ENCODE measurements around the gene PSMA4.
"Not testable (repeated sequence)": the region's sequence is repeated elsewhere in the genome, so short reads cannot be mapped to it uniquely, and the experiment has no call there.

The PSMA4 gene

GRCh38 chr15:78551902-78552301, 11.7 kb downstream of the PSMA4 start:
- DNase-seq (no peak), ATAC-seq (no peak)

GRCh38 chr15:78552597-78552996, 12.4 kb downstream of the PSMA4 start:
- DNase-seq = no peak
- no peak for ATAC-seq

DNA sequence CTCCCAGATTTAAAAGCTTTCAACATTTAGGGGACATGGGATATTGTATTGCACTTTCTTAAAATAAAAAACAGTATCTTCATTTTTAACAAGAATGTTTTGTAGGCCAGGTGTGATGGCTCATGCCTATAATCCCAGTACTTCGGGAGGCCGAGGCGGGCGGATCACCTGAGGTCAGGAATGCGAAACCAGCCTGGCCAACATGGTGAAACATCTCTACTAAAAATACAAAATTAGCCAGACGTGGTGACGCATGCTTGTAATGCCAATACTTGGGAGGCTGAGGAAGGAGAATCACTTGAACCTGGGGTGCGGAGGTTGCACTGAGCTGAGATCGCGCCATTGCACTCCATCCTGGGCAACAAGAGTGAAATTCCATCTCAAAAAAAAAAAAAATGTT, 20.0 kb downstream of the PSMA4 start:
- not testable (repeated sequence) for DNase-seq, ATAC-seq

DNA sequence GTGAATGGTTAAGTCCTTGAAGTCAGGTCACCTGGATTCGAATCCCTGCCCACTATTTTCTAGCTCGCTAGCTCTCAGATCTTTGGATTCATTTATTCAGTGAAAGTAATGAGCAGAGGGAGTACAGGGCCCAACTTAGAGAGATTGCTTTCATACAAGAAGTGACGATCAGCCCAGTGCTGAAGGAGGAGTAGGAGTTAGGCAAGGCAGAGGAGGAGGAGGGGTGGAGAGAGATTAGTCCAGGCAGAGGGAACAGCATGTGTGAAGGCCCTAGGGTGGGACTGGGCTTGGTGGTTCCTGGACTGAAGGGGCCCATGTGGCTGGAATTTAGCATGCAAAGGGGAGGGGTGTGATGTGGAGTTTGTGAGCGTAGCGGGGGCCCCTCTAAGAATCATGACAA, 21.2 kb downstream of the PSMA4 start:
- DNase-seq (no peak), ATAC-seq (no peak)

GRCh38 chr15:78563092-78563491, 22.8 kb downstream of the PSMA4 start:
- DNase-seq = no peak
- no peak for ATAC-seq

GRCh38 chr15:78564743-78565096, 24.5 kb downstream of the PSMA4 start:
- ATAC-seq (no peak), DNase-seq (peak; percentile 9)

DNA sequence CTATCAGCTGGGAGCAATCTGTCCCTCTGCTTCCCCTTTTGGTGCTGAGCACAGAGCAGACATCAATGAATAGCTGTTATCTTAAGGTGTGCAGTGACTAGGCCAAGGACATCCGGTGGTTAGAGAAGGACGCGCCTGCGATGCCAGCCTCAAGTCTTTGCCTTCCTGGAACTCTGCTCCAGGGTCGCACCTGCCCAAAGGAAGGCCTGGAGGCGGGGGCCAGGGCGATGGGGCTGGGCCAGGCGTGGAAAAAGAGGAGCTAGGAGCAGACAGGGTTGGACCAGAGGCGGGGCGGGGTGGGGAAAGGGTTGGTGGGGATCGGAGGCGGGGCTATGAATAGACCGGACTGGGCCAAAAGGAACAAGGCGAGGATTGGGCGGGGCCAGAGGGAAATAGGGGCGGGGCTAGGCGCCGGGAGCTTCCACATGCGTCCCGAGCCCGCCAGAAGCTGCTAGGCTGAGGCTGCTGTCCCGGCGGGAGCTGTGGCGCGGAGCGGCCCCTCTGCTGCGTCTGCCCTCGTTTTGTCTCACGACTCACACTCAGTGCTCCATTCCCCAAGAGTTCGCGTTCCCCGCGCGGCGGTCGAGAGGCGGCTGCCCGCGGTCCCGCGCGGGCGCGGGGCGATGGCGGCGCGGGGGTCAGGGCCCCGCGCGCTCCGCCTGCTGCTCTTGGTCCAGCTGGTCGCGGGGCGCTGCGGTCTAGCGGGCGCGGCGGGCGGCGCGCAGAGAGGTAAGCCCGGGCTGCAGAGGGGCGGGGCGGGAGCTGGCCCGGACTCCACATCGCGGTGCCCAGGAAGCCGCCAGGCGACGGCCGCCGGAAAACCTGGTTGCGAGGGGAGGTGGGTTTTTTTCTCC, 25.1 kb downstream of the PSMA4 start, which contains the start of gene CHRNA5:
Gene CHRNA5, plus strand, starts transcription at position 424 of the 854 bp plus-strand sequence. Its CDS starts 200 bp downstream, at position 624.
- ATAC-seq (peak; percentile 90), DNase-seq (peak; percentile 82)

DNA sequence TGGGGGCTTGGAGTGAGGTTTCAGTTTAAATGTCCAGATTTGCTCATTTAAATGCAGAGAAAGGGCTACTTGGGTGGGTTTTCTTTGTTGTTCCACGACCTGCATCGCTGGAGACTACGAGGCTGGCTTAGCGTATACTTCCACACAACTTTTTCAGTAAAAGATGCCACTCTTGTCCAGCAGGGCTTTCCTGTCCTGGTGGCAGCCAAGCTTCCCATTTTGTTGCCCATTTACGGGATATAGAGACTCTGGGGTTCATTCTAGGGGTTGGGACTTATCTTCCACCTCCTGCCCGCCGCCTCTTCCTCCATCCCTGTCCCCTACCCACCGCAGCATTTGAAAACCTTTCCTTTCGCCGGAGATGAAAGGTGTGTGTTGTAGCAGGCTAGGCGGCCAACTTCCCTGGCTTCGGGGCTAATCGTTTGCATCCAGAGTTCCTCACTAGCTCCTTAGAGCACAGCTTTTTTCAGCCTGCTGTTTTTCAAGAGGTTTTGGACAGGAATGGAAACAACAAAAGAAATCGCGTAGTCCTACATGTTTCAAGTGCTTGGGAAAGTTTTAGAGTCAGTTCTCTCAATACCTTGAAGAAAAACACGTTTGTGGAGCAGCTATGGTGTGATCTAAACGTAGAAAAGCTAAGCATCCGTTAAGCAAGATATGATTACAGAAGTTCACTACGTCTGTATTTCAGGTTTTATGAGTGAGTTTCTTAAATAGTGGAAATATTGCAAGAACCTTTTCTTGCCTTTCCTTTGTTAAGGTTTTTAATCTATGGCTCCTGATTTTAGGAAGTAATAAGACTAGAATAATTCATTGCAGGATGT, 25.9 kb downstream of the PSMA4 start:
- peak; percentile 7 for DNase-seq
- no peak for ATAC-seq

- no peak for ATAC-seq
- DNase-seq = no peak
Measured at GRCh38 chr15:78567531-78567930, 27.3 kb downstream of the PSMA4 start.

DNA sequence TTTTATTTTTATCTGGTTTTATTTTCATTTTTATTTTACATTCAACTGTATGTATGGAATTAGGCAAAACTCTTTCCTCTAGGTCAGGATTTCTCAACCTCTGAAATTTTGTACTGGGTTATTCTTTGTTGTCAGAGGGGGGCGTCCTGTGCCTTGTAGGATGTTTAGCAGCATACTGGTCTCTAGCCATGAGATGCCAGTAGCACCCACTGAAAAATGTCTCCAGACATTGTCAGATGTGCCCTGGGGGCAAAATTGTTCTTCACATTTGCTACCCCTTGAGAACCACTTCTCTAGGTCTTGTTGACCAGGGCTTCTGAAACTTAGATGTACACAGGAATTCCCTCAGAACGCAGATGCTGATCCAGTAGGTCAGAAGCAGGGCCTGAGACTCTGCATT, 30.5 kb downstream of the PSMA4 start:
- DNase-seq = no peak
- no peak for ATAC-seq

DNA sequence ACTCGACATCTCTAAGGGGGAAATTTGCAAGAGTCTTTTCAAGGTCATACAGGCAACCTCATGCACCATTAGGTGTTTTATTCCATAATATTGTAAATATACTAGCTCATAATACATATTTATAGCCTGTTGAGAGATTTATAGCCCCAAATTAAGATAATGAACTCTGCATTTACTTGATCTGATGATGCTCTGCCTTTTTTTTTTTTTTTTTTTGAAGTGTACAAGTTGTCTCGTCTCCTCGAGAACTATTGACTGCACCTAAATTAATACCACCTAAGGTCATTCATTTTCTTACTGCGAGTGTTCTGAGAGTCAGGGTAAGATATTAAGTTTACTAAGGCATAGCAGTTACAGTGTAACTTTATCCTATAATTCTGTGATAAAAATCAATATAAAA, 31.1 kb downstream of the PSMA4 start:
- no peak for ATAC-seq

GRCh38 chr15:78573416-78573815, 33.2 kb downstream of the PSMA4 start:
- DNase-seq (no peak), ATAC-seq (no peak)

More for the DNA sequence above, 31.1 kb downstream of the PSMA4 start:
- DNase-seq = no peak

- no peak for ATAC-seq
- no peak for DNase-seq
Measured at GRCh38 chr15:78574944-78575343, 34.7 kb downstream of the PSMA4 start.

DNA sequence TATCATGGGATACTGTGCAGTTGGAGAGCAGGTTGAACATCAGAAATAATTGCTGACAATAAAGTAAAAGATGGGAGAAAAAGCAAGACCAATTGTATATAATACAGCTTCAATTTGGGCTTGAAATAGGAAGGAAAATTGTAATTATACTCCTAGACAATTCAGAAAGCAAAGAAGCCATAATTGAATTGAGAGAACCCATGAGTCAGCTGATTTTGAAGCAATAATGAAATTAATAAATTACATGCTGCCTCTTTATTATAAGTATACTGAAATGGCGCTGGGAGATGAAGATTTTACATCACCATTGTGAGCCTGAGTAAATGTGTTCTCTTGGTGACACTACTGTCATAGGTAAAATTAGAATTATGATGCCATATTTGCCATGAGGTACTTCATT, 57.3 kb downstream of the PSMA4 start:
- ATAC-seq = no peak
- DNase-seq = no peak

DNA sequence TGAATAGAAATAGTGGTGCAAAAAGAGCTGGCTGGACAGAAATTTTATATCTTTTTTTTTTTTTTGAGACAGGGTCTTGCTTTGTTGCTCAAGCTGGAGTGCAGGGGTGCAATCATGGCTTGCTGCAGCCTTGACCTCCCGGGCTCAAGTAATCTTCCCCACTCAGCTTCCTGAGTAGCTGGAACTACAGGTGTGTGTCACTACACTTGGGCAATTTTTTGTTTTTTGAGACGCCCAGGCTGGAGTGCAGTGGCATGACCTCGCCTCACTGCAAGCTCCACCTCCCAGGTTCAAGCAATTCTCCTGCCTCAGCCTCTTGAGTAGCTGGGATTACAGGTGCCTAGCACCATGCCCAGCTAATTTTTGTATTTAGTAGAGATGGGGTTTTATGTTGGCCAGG, 58.1 kb downstream of the PSMA4 start:
- DNase-seq = no peak
- ATAC-seq = no peak

GRCh38 chr15:78599189-78599588, 58.9 kb downstream of the PSMA4 start:
- no peak for ATAC-seq
- DNase-seq = no peak
